HCT116 (cell line): ENCODE results near the gene MNAT1. TPM values are rescaled to one million over a fixed set of nuclear protein-coding genes. Genes with fewer than 3 reads are reported as not detected.

Experiments used
- ATAC-seq: fragments of 200-7000 bp; cut with Tn5 transposase; 2 replicates; pipeline ENCODE4 v1.9.1; 2020; ENCODE audit warnings: mild to moderate bottlenecking, moderate library complexity
- BruUV-seq: library from RNA; stranded (reverse); fragments of 400-500 nt; replicated peaks from 2 replicates; lab custom pipeline; 2021; lab: Mats Ljungman, UMichigan
- CTCF ChIA-PET: fragments of 300-600 bp; sonication (Branson Sonifier 250); formaldehyde crosslinking; loops from one replicate; lab custom pipeline; 2021; ENCODE audit warnings: antibody characterized with exemption; lab: Charles Lee
- POLR2A ChIA-PET: fragments of 300-600, 350-600 bp; sonication (Branson Sonifier 250); formaldehyde crosslinking; loops from one replicate; lab custom pipeline; 2021; ENCODE audit warnings: antibody characterized with exemption; lab: Charles Lee
- RAD21 ChIA-PET, 2 experiments: fragments of 300-600 bp; sonication (Branson Sonifier 250); formaldehyde crosslinking; loops; one replicate each; lab custom pipeline; 2023; ENCODE audit warnings: low total read pairs in 2 of 2; ENCODE audit not compliant: uncharacterized antibody in 2 of 2, unreplicated experiment in 2 of 2, low non-redundant PET in 1 of 2; lab: Charles Lee
- DNase-seq: peaks from one replicate; pipeline ENCODE4 v3.0.0-alpha.2; 2010; ENCODE audit warnings: low read depth, low spot score
- H2AFZ ChIP-seq: fragments of 200-600 bp; shearing (Covaris generic), sonication (generic); 2 replicates; pipeline ENCODE4 v1.6.1; 2017; ENCODE audit warnings: low read depth, mixed run types, mixed read lengths, antibody characterized with exemption, low read length; ENCODE audit not compliant: poor library complexity, severe bottlenecking
- H3K27ac ChIP-seq: 2 replicates; pipeline ENCODE4 v1.5.1; 2012; ENCODE audit warnings: low read depth, low read length
- H3K27me3 ChIP-seq: fragments of 200-600 bp; sonication (generic); 2 replicates; pipeline ENCODE4 v1.6.1; 2016; ENCODE audit warnings: mixed run types, low read length, mixed read lengths; ENCODE audit not compliant: insufficient read depth
- H3K36me3 ChIP-seq, 2 experiments: fragments of 200-500 bp in 1 of 2; fragments of 200-600 bp in 1 of 2; sonication (Bioruptor generic) in 1 of 2; sonication (generic) in 1 of 2; 2 replicates each; pipeline versions ENCODE4 v1.5.1 to v1.6.1; 2014 to 2016; ENCODE audit warnings: low read length in 2 of 2, inconsistent platforms in 1 of 2, mixed read lengths in 1 of 2, mixed run types in 1 of 2; ENCODE audit not compliant: insufficient read depth in 2 of 2, control insufficient read depth in 1 of 2
- H3K4me1 ChIP-seq, 2 experiments: fragments of 200-600 bp in 1 of 2; sonication (generic) in 1 of 2; 2 replicates each; pipeline versions ENCODE4 v1.5.1 to v1.6.1; 2012 to 2017; ENCODE audit warnings: low read length in 2 of 2, inconsistent platforms in 1 of 2, mild to moderate bottlenecking in 1 of 2, mixed read lengths in 1 of 2, mixed run types in 1 of 2, moderate library complexity in 1 of 2; ENCODE audit not compliant: insufficient read depth in 2 of 2, control insufficient read depth in 1 of 2
- H3K4me2 ChIP-seq: fragments of 200-600 bp; sonication (generic); 2 replicates; pipeline ENCODE4 v1.6.1; 2017; ENCODE audit warnings: mixed run types, low read length, mixed read lengths
- H3K4me3 ChIP-seq, 2 experiments: fragments of 200-600 bp in 1 of 2; sonication (generic) in 1 of 2; replicated peaks in 1 of 2; 2 replicates each; pipeline ENCODE4 v1.5.1; 2011 to 2016; ENCODE audit warnings: low read length in 2 of 2, control low read depth in 1 of 2, low read depth in 1 of 2, mild to moderate bottlenecking in 1 of 2, mixed read lengths in 1 of 2, mixed run types in 1 of 2
- H3K79me2 ChIP-seq: fragments of 200-600 bp; sonication (generic); 2 replicates; pipeline ENCODE4 v1.6.1; 2017; ENCODE audit warnings: mild to moderate bottlenecking, mixed run types, low read length, moderate library complexity, mixed read lengths; ENCODE audit not compliant: insufficient read depth
- H3K9ac ChIP-seq: fragments of 200-600 bp; sonication (generic); 2 replicates; pipeline ENCODE4 v1.6.1; 2016; ENCODE audit warnings: low read length, mixed read lengths
- H3K9me2 ChIP-seq: fragments of 200-600 bp; sonication (generic), shearing (Covaris generic); 2 replicates; pipeline ENCODE4 v1.6.1; 2017; ENCODE audit warnings: mixed run types, mild to moderate bottlenecking, moderate library complexity; ENCODE audit not compliant: insufficient read depth
- H3K9me3 ChIP-seq, 2 experiments: fragments of 200-500 bp in 1 of 2; fragments of 200-600 bp in 1 of 2; sonication (Bioruptor generic) in 1 of 2; sonication (generic) in 1 of 2; 2 replicates each; pipeline ENCODE4 v1.6.1; 2014 to 2017; ENCODE audit warnings: low read length in 2 of 2, mixed read lengths in 2 of 2, inconsistent platforms in 1 of 2, low read depth in 1 of 2, mild to moderate bottlenecking in 1 of 2, mixed run types in 1 of 2, moderate library complexity in 1 of 2; ENCODE audit not compliant: control insufficient read depth in 1 of 2, insufficient read depth in 1 of 2
- H4K20me1 ChIP-seq: fragments of 200-600 bp; sonication (generic), shearing (Covaris generic); 2 replicates; pipeline ENCODE4 v1.6.1; 2017; ENCODE audit warnings: mixed run types, mild to moderate bottlenecking, moderate library complexity; ENCODE audit not compliant: insufficient read depth
- EGR1 ChIP-seq: IDR thresholded peaks from 2 replicates; pipeline ENCODE4 v1.6.1; 2012; ENCODE audit warnings: low read depth
- FOSL1 ChIP-seq: IDR thresholded peaks from 2 replicates; pipeline ENCODE4 v1.6.1; 2012; ENCODE audit warnings: low read depth
- JUND ChIP-seq: IDR thresholded peaks from 2 replicates; pipeline ENCODE4 v1.6.1; 2012
- SP1 ChIP-seq: IDR thresholded peaks from 2 replicates; pipeline ENCODE4 v1.6.1; 2012; ENCODE audit warnings: low read depth
- YY1 ChIP-seq: IDR thresholded peaks from 2 replicates; pipeline ENCODE4 v1.6.1; 2011; ENCODE audit warnings: low read length, low read depth, moderate library complexity, mild to moderate bottlenecking; ENCODE audit not compliant: insufficient replicate concordance; ENCODE audit errors: extremely low read depth
- ZBTB33 ChIP-seq: IDR thresholded peaks from 2 replicates; pipeline ENCODE4 v1.6.1; 2011; ENCODE audit warnings: mild to moderate bottlenecking, low read length, moderate library complexity; ENCODE audit not compliant: insufficient replicate concordance; ENCODE audit errors: extremely low read depth
- ZFX ChIP-seq: fragments of 450-650 bp; IDR thresholded peaks from 2 replicates; pipeline ENCODE4 v1.6.1; 2017
- intact Hi-C: fragments of 100-400 bp; cut with micrococcal nuclease; formaldehyde crosslinking; loops from 2 replicates; pipeline ENCODE4 v1.10.0; 2022
- total RNA-seq: library from RNA; stranded (reverse); gene quantifications from one replicate; pipeline ENCODE4 v1.2.1, GENCODE V29; 2021; ENCODE audit not compliant: unreplicated experiment
- TF ChIP-seq, protein P1 (sequence below): IDR thresholded peaks from 2 replicates; pipeline ENCODE4 v1.6.1; 2012
- TF ChIP-seq, protein P2 (sequence below): IDR thresholded peaks from 2 replicates; pipeline ENCODE4 v1.6.1; 2012

Gene MNAT1
- total RNA-seq, 1 experiment from 2014 or later: 49.3 TPM

DNA sequence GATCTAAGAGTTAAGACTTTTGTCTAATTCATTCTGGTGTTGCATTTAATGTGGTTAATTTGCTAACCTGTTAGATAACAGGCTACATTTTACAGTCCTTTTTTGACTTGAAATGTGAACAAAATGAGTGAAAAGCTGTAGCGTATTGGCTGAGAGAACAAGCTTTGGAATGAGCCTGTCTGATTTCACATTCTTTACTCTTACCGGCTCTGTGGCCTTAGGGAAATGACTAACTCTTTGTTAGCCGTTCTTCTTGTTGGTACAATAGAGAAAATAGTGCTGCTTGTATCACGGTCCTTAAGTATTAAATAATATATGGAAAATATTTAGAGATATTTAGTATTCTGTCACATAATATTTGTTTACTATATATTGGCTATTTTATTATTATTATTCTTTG lies 1.9 kb downstream of the MNAT1 start:
- Histone ChIP-seq H3K79me2 (peaks cover 60% of the 10 kb centered on the region), H3K9me2 (no peaks in the 10 kb centered on the region), H3K4me3 (no peak overlapping the region), H3K4me1 (peaks cover 0 to 14% of the 10 kb centered on the region in 2 experiments; a peak in 3 of 4 replicates), H4K20me1 (no peaks in the 10 kb centered on the region), H3K27ac (no peak overlapping the region), H3K36me3 (no peaks in the 10 kb centered on the region), H3K9ac (no peak overlapping the region), H3K9me3 (no peaks in the 10 kb centered on the region), H3K27me3 (no peaks in the 10 kb centered on the region), H3K4me2 (no peak overlapping the region), H2AFZ (no peak overlapping the region)
- TF ChIP-seq, protein P1, sequence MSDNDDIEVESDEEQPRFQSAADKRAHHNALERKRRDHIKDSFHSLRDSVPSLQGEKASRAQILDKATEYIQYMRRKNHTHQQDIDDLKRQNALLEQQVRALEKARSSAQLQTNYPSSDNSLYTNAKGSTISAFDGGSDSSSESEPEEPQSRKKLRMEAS: no peak
- TF ChIP-seq JUND: no peak
- TF ChIP-seq, protein P2, sequence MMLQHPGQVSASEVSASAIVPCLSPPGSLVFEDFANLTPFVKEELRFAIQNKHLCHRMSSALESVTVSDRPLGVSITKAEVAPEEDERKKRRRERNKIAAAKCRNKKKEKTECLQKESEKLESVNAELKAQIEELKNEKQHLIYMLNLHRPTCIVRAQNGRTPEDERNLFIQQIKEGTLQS: no peak
- TF ChIP-seq SP1: no peak
- TF ChIP-seq EGR1: no peak
- no peak for TF ChIP-seq YY1
- no peak for TF ChIP-seq ZBTB33
- no peak for TF ChIP-seq FOSL1
- no peak for TF ChIP-seq ZFX
- POLR2A ChIA-PET: no interaction called here
- BruUV-seq: no TSS peak
- DNase-seq: no peak
- intact Hi-C loops: no loop called here
- ATAC-seq: no peak
- CTCF ChIA-PET: no interaction called here
- RAD21 ChIA-PET: no interaction called here
